Bronchial epithelial cell (primary cell): ENCODE results near the gene GPR37L1. TPM values are rescaled to one million over a fixed set of nuclear protein-coding genes. Genes with fewer than 3 reads are reported as not detected.

Experiments used
- DNase-seq: peaks from one replicate; pipeline ENCODE4 v3.0.0-alpha.2; 2010; ENCODE audit warnings: low read depth
- FAIRE-seq: peaks from 2 replicates; lab custom pipeline; 2011; peaks lifted over from hg19 to GRCh38; lab: Jason Lieb, UNC
- H3K27me3 ChIP-seq: 2 replicates; pipeline ENCODE4 v1.5.1; 2011; ENCODE audit warnings: low read length; ENCODE audit not compliant: control insufficient read depth, insufficient read depth
- H3K36me3 ChIP-seq: 2 replicates; pipeline ENCODE4 v1.5.1; 2011; ENCODE audit warnings: low read length; ENCODE audit not compliant: control insufficient read depth, insufficient read depth
- H3K4me3 ChIP-seq: 2 replicates; pipeline ENCODE4 v1.5.1; 2011; ENCODE audit warnings: mild to moderate bottlenecking, low read depth, low read length, control low read depth
- total RNA-seq: library from RNA; depleted of rRNA; stranded (reverse); fragments of >200 nt; gene quantifications from 2 replicates; pipeline ENCODE4 v1.2.1, GENCODE V29; 2014
- TF ChIP-seq, protein P1 (sequence below): IDR thresholded peaks from 2 replicates; pipeline ENCODE4 v1.5.1; 2011; ENCODE audit warnings: mild to moderate bottlenecking, moderate library complexity, low read length, control low read depth, inconsistent platforms; ENCODE audit not compliant: insufficient read depth, severe bottlenecking

GPR37L1 gene
- total RNA-seq, 1 donor from 2014 or later: not detected

DNA sequence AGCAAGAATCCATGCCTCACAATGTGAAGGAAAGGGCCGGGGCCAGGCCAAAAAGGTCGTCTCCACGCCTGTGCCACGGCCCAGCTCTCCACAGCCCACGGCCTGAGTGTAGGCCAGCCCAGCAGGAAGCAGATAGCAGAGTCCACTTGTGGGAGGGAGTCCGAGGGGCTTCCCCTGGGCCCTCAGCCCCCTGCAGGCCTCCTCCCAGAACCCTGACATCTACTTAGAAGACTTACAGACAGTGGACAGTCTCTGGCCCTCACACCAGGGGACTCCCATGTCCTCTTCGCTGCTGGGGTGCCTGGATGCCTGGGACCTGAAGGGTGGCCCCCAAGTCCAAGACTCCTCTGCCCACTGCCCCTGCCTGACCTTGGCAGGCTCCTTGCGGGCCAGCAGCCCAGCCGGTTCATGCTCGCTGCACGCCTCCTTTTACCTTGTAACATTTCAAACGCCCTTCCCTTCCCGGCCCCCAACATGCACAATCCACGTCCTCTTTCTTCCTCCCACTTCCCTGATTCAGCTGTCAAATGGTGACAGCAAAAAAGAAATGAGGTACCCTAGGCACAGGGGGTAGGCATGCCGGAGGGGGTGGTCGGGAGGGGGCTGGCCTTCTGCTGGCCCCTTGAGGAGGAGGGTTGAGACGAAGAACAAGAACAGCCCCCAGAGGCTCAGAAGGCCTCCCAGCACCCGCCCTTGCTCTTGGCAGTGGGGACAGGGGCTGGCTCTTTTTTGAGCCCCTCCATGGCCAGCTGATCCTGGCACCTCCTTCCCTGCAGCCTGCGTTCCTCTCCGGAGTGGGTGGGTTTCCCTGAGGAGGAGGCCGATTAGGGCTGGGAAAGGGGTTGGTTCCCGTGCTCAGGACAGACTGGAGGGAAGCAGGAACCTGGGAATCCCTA is 38.7 kb downstream of the GPR37L1 start:
- Histone ChIP-seq H3K36me3 (no peaks in the 10 kb centered on the region), H3K4me3 (no peak overlapping the region), H3K27me3 (peaks cover 1% of the 10 kb centered on the region)
- DNase-seq: no peak
- no peak for FAIRE-seq
- TF ChIP-seq, protein P1, sequence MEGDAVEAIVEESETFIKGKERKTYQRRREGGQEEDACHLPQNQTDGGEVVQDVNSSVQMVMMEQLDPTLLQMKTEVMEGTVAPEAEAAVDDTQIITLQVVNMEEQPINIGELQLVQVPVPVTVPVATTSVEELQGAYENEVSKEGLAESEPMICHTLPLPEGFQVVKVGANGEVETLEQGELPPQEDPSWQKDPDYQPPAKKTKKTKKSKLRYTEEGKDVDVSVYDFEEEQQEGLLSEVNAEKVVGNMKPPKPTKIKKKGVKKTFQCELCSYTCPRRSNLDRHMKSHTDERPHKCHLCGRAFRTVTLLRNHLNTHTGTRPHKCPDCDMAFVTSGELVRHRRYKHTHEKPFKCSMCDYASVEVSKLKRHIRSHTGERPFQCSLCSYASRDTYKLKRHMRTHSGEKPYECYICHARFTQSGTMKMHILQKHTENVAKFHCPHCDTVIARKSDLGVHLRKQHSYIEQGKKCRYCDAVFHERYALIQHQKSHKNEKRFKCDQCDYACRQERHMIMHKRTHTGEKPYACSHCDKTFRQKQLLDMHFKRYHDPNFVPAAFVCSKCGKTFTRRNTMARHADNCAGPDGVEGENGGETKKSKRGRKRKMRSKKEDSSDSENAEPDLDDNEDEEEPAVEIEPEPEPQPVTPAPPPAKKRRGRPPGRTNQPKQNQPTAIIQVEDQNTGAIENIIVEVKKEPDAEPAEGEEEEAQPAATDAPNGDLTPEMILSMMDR: no peak

GRCh38 chr1:202162047-202162417 is 39.3 kb downstream of the GPR37L1 start:
- TF ChIP-seq, protein P1: no peak
- H3K36me3 ChIP-seq: no peaks in the 10 kb centered on the region
- H3K4me3 ChIP-seq: no peak overlapping the region
- DNase-seq (no peak), FAIRE-seq (no peak)
- H3K27me3 ChIP-seq: peaks cover 1% of the 10 kb centered on the region

- H3K27me3 ChIP-seq: peaks cover 1% of the 10 kb centered on the region
- no peak overlapping the region for H3K4me3 ChIP-seq
- FAIRE-seq (no peak), DNase-seq (no peak)
- no peaks in the 10 kb centered on the region for H3K36me3 ChIP-seq
- TF ChIP-seq, protein P1: no peak
Observed at GRCh38 chr1:202162418-202163280, 39.9 kb downstream of the GPR37L1 start.

DNA sequence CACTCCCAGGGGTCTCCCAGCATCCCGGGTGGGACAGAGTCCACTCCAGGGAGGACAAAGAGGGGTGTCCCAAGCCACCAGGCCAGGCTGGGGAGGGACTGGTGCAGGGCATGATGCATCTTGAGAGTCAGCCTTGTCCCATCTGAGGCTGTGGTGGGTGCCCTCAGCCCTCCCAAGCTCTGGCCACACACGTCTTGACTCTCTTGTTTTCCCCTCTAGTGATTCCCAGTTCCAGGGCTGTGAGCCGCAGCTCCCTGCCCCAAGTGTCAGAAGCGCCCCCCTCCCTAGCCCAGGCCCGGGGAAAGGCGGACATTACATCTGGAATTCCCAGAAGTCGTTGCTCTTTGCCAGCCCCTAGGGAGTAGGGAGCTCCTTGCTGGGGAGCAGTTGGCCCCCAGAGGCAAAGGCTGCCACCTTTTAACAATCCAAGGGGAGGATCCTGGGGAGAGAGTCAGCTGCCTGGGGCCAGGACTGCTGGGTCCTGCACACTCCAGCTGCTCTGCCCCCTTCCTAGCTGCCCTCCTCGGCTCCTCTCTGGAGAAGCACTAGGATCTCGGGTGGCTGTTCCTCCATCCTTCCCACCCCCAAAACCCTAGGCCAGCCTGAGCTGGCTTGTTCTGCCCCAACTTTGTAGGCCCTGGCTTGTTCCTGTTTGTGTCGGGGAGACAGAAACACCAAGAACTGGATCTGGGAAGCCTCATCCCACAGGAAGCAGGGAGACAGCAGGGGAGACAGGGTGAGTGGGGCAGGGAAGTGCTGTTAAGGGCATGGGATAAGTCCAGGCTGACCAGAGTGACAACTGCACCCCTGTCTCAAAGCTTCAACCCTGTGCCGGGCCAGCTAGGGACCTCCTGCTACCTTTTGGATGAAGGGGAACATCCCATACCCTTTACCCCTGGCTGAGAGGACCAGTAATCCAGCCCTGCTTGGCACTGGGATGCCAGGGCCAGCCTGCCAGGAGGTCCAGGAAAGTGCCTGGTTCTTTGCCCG is 40.9 kb downstream of the GPR37L1 start:
- Histone ChIP-seq H3K36me3 (no peaks in the 10 kb centered on the region), H3K27me3 (peaks cover 5% of the 10 kb centered on the region), H3K4me3 (no peak overlapping the region)
- DNase-seq (no peak), FAIRE-seq (no peak)
- TF ChIP-seq, protein P1: no peak
